Spinal cord (tissue), 10 donors: Measurements from ENCODE around the gene TNRC6B. TPM values are rescaled to one million over a fixed set of nuclear protein-coding genes. Genes with fewer than 3 reads are reported as not detected.
A peak's percentile ranks its signal among the peaks of the same experiment; 100 is the strongest.

Experiments used
- DNase-seq, 6 donors: peaks; one replicate each; pipeline versions ENCODE4 v3.0.0 to v3.0.0-alpha.2; 2013 to 2015; ENCODE audit warnings: low spot score in 6 of 6, low read depth in 4 of 6
- H3K27ac ChIP-seq: one replicate; pipeline ENCODE4 v1.5.1; 2013; ENCODE audit warnings: low read depth, low read length, control low read depth
- H3K27me3 ChIP-seq: one replicate; pipeline ENCODE4 v1.6.1; 2013; ENCODE audit warnings: low read length; ENCODE audit not compliant: control insufficient read depth, insufficient read depth
- H3K36me3 ChIP-seq: one replicate; pipeline ENCODE4 v1.6.1; 2013; ENCODE audit warnings: low read length; ENCODE audit not compliant: control insufficient read depth, insufficient read depth
- H3K4me1 ChIP-seq: one replicate; pipeline ENCODE4 v1.6.1; 2013; ENCODE audit warnings: low read length; ENCODE audit not compliant: control insufficient read depth, insufficient read depth
- H3K4me3 ChIP-seq: one replicate; pipeline ENCODE4 v1.5.1; 2013; ENCODE audit warnings: low read depth, low read length, control low read depth
- H3K9me3 ChIP-seq: one replicate; pipeline ENCODE4 v1.6.1; 2013; ENCODE audit warnings: low read length; ENCODE audit not compliant: control insufficient read depth, insufficient read depth
- WGBS: methylation state at CpG from one replicate; pipeline ENCODE4 v1.1.5; 2013; ENCODE audit warnings: missing lambda C conversion rate; ENCODE audit not compliant: insufficient coverage; 5-methylcytosine and 5-hydroxymethylcytosine counted together
- polyA plus RNA-seq, 2 donors: library from polyadenylated mRNA; unstranded; fragments of 120-200 nt; gene quantifications; one replicate each; pipeline ENCODE4 v1.2.1, GENCODE V29; 2013; ENCODE audit not compliant: insufficient read length in 2 of 2
- total RNA-seq, 2 donors: library from RNA; depleted of rRNA in 1 of 2; stranded (reverse); fragments of 120-200 nt in 1 of 2; fragments of >200 nt in 1 of 2; gene quantifications; one replicate each; pipeline versions ENCODE4 v1.2.3 to v1.2.4, GENCODE V29; 2013 to 2014
- donor health status: healthy.

TNRC6B gene
- total and polyA plus RNA-seq, 4 donors = 16.7 to 38.7 (median 26.5) TPM

- Histone ChIP-seq H3K27ac (no peak overlapping the region), H3K4me3 (no peak overlapping the region)
- peak in 2 of 6 donors; percentile 68 to 76 for DNase-seq
Measured at GRCh38 chr22:40348025-40348658, 170.4 kb downstream of the TNRC6B start.

GRCh38 chr22:40352763-40353162, 175.0 kb downstream of the TNRC6B start:
- Histone ChIP-seq H3K36me3 (peaks cover 63% of the 10 kb centered on the region), H3K9me3 (no peaks in the 10 kb centered on the region), H3K27me3 (no peaks in the 10 kb centered on the region), H3K4me3 (no peak overlapping the region), H3K4me1 (peaks cover 3% of the 10 kb centered on the region), H3K27ac (no peak overlapping the region)
- WGBS = 100% methylated on average over 1 of the region's 3 CpGs
- no peak for DNase-seq

More at GRCh38 chr22:40348025-40348658, 170.4 kb downstream of the TNRC6B start:
- no peaks in the 10 kb centered on the region for H3K9me3 ChIP-seq
- peaks cover 32% of the 10 kb centered on the region for H3K36me3 ChIP-seq
- peaks cover 18% of the 10 kb centered on the region for H3K4me1 ChIP-seq
- 0% methylated on average over 1 of the region's 10 CpGs for WGBS
- no peaks in the 10 kb centered on the region for H3K27me3 ChIP-seq

GRCh38 chr22:40361100-40361499, 183.4 kb downstream of the TNRC6B start:
- Histone ChIP-seq H3K4me1 (no peaks in the 10 kb centered on the region), H3K4me3 (no peak overlapping the region), H3K36me3 (peaks cover 85% of the 10 kb centered on the region), H3K27me3 (no peaks in the 10 kb centered on the region), H3K9me3 (no peaks in the 10 kb centered on the region), H3K27ac (no peak overlapping the region)
- 100% methylated on average over 1 of the region's 5 CpGs for WGBS
- DNase-seq = no peak

GRCh38 chr22:40363059-40363458, 185.3 kb downstream of the TNRC6B start:
- no peaks in the 10 kb centered on the region for H3K27me3 ChIP-seq
- no peaks in the 10 kb centered on the region for H3K4me1 ChIP-seq
- peaks cover 70% of the 10 kb centered on the region for H3K36me3 ChIP-seq
- no CpG with 5 or more reads among the region's 3 CpGs for WGBS
- no peak overlapping the region for H3K4me3 ChIP-seq
- DNase-seq = no peak
- no peak overlapping the region for H3K27ac ChIP-seq
- no peaks in the 10 kb centered on the region for H3K9me3 ChIP-seq

GRCh38 chr22:40364431-40364830, 186.7 kb downstream of the TNRC6B start:
- no peak for DNase-seq
- no peak overlapping the region for H3K4me3 ChIP-seq
- H3K9me3 ChIP-seq = no peaks in the 10 kb centered on the region
- H3K27ac ChIP-seq = no peak overlapping the region
- H3K36me3 ChIP-seq = peaks cover 60% of the 10 kb centered on the region
- H3K27me3 ChIP-seq = no peaks in the 10 kb centered on the region
- H3K4me1 ChIP-seq = no peaks in the 10 kb centered on the region
- 91% methylated on average over 1 of the region's 1 CpG for WGBS

- no peak for DNase-seq
- H3K27me3 ChIP-seq = no peaks in the 10 kb centered on the region
- peaks cover 3% of the 10 kb centered on the region for H3K4me1 ChIP-seq
- peaks cover 48% of the 10 kb centered on the region for H3K36me3 ChIP-seq
- 100% methylated on average over 2 of the region's 2 CpGs for WGBS
- H3K27ac ChIP-seq = no peak overlapping the region
- H3K9me3 ChIP-seq = no peaks in the 10 kb centered on the region
- H3K4me3 ChIP-seq = no peak overlapping the region
Measured at GRCh38 chr22:40366068-40366467, 188.3 kb downstream of the TNRC6B start.

- Histone ChIP-seq H3K4me1 (peaks cover 8% of the 10 kb centered on the region), H3K27me3 (no peaks in the 10 kb centered on the region), H3K27ac (no peak overlapping the region), H3K4me3 (no peak overlapping the region), H3K9me3 (no peaks in the 10 kb centered on the region), H3K36me3 (peaks cover 37% of the 10 kb centered on the region)
- DNase-seq = no peak
- 67% methylated on average over 1 of the region's 6 CpGs for WGBS
Measured at GRCh38 chr22:40367342-40367741, 189.6 kb downstream of the TNRC6B start.

GRCh38 chr22:40368016-40368415, 190.3 kb downstream of the TNRC6B start:
- WGBS = 86% methylated on average over 4 of the region's 6 CpGs
- Histone ChIP-seq H3K27ac (no peak overlapping the region), H3K27me3 (no peaks in the 10 kb centered on the region), H3K36me3 (peaks cover 31% of the 10 kb centered on the region), H3K4me1 (peaks cover 8% of the 10 kb centered on the region), H3K4me3 (no peak overlapping the region), H3K9me3 (no peaks in the 10 kb centered on the region)
- peak in 2 of 6 donors; percentile 3 to 39 for DNase-seq

GRCh38 chr22:40368836-40369235, 191.1 kb downstream of the TNRC6B start:
- WGBS = 75% methylated on average over 2 of the region's 3 CpGs
- DNase-seq = no peak
- H3K9me3 ChIP-seq = no peaks in the 10 kb centered on the region
- no peak overlapping the region for H3K27ac ChIP-seq
- peaks cover 27% of the 10 kb centered on the region for H3K36me3 ChIP-seq
- H3K4me1 ChIP-seq = peaks cover 8% of the 10 kb centered on the region
- H3K4me3 ChIP-seq = no peak overlapping the region
- no peaks in the 10 kb centered on the region for H3K27me3 ChIP-seq

- Histone ChIP-seq H3K36me3 (peaks cover 3% of the 10 kb centered on the region), H3K4me1 (peaks cover 8% of the 10 kb centered on the region), H3K27ac (no peak overlapping the region), H3K4me3 (no peak overlapping the region), H3K27me3 (no peaks in the 10 kb centered on the region), H3K9me3 (no peaks in the 10 kb centered on the region)
- 93% methylated on average over 7 of the region's 8 CpGs for WGBS
- no peak for DNase-seq
Measured at GRCh38 chr22:40374567-40374966, 196.8 kb downstream of the TNRC6B start.
